DOHH2 (cell line): ENCODE results near the gene TBC1D22A.

ENCODE experiments used
- H3F3A ChIP-seq: fragments of 200-600 bp; sonication (generic), shearing (Covaris generic); 2 replicates; pipeline ENCODE4 v1.6.0; 2016; ENCODE audit warnings: antibody characterized with exemption, mild to moderate bottlenecking; ENCODE audit not compliant: control insufficient read depth, insufficient read depth
- H3K27ac ChIP-seq: fragments of 200-600 bp; sonication (generic); 2 replicates; pipeline ENCODE4 v1.5.1; 2014; ENCODE audit warnings: low read depth, mild to moderate bottlenecking, low read length, moderate library complexity
- H3K27me3 ChIP-seq: fragments of 200-600 bp; sonication (generic); 2 replicates; pipeline ENCODE4 v1.6.1; 2014; ENCODE audit warnings: mild to moderate bottlenecking, low read length, mixed read lengths; ENCODE audit not compliant: control insufficient read depth
- H3K36me3 ChIP-seq: fragments of 200-600 bp; sonication (generic); 2 replicates; pipeline ENCODE4 v1.6.1; 2014; ENCODE audit warnings: mild to moderate bottlenecking, low read length, moderate library complexity, mixed read lengths; ENCODE audit not compliant: control insufficient read depth
- H3K4me1 ChIP-seq: fragments of 200-600 bp; sonication (generic); 2 replicates; pipeline ENCODE4 v1.6.1; 2014; ENCODE audit warnings: mild to moderate bottlenecking, low read length, mixed read lengths; ENCODE audit not compliant: control insufficient read depth
- H3K4me2 ChIP-seq: fragments of 200-600 bp; sonication (generic); 2 replicates; pipeline ENCODE4 v1.6.0; 2014; ENCODE audit warnings: mild to moderate bottlenecking, low read length, moderate library complexity
- H3K4me3 ChIP-seq: fragments of 200-600 bp; sonication (generic); 2 replicates; pipeline ENCODE4 v1.5.1; 2014; ENCODE audit warnings: mild to moderate bottlenecking, low read length, mixed read lengths
- H3K79me2 ChIP-seq: fragments of 200-600 bp; sonication (generic); 2 replicates; pipeline ENCODE4 v1.6.1; 2014; ENCODE audit warnings: mild to moderate bottlenecking, low read length, mixed read lengths; ENCODE audit not compliant: control insufficient read depth
- H3K9me2 ChIP-seq: fragments of 200-600 bp; sonication (generic); replicated peaks from 2 replicates; pipeline ENCODE4 v1.6.1; 2014; ENCODE audit warnings: mild to moderate bottlenecking, low read length, mixed read lengths; ENCODE audit not compliant: control insufficient read depth
- H3K9me3 ChIP-seq: fragments of 200-600 bp; sonication (generic); 2 replicates; pipeline ENCODE4 v1.6.1; 2014; ENCODE audit warnings: antibody characterized with exemption, low read length, mixed read lengths; ENCODE audit not compliant: control insufficient read depth, insufficient read depth
- H4K20me1 ChIP-seq: fragments of 200-600 bp; sonication (generic); 2 replicates; pipeline ENCODE4 v1.6.0; 2014; ENCODE audit warnings: low read depth, mild to moderate bottlenecking, antibody characterized with exemption, low read length, moderate library complexity; ENCODE audit not compliant: control insufficient read depth, insufficient read depth
- CTCF ChIP-seq: fragments of 200-600 bp; sonication (generic); IDR thresholded peaks from one replicate; pipeline ENCODE4 v1.5.1; 2014; ENCODE audit warnings: antibody characterized with exemption, mild to moderate bottlenecking, low read depth, low read length; ENCODE audit not compliant: poor library complexity, severe bottlenecking
- EZH2phosphoT487 ChIP-seq: fragments of 200-600 bp; sonication (generic); IDR thresholded peaks from 2 replicates; pipeline ENCODE4 v1.6.1; 2017; ENCODE audit warnings: borderline replicate concordance, mild to moderate bottlenecking, antibody characterized with exemption, low read length, moderate library complexity, mixed read lengths

The TBC1D22A gene

GRCh38 chr22:46972256-46972655 is 209.8 kb downstream of the TBC1D22A start:
- Histone ChIP-seq H3K27me3 (no peaks in the 10 kb centered on the region), H3K27ac (no peak overlapping the region), H3F3A (peaks cover 10% of the 10 kb centered on the region), H4K20me1 (peaks cover 37% of the 10 kb centered on the region; the same call in 1 of the 2 replicates), H3K36me3 (peaks cover 53% of the 10 kb centered on the region), H3K4me2 (no peak overlapping the region), H3K9me3 (no peaks in the 10 kb centered on the region), H3K9me2 (no peaks in the 10 kb centered on the region), H3K79me2 (peaks cover 52% of the 10 kb centered on the region), H3K4me3 (no peak overlapping the region), H3K4me1 (peaks cover 39% of the 10 kb centered on the region)
- TF ChIP-seq CTCF = no peak
- no peak for TF ChIP-seq EZH2phosphoT487

- TF ChIP-seq CTCF (no peak), EZH2phosphoT487 (no peak)
- Histone ChIP-seq H3K9me3 (no peaks in the 10 kb centered on the region), H3F3A (peaks cover 10% of the 10 kb centered on the region), H4K20me1 (peaks cover 35% of the 10 kb centered on the region; the same call in 1 of the 2 replicates), H3K4me2 (no peak overlapping the region), H3K4me1 (peaks cover 37% of the 10 kb centered on the region), H3K9me2 (no peaks in the 10 kb centered on the region), H3K4me3 (no peak overlapping the region), H3K79me2 (peaks cover 46% of the 10 kb centered on the region), H3K27ac (no peak overlapping the region), H3K36me3 (peaks cover 60% of the 10 kb centered on the region), H3K27me3 (no peaks in the 10 kb centered on the region)
Observed at GRCh38 chr22:46972901-46973831, 210.7 kb downstream of the TBC1D22A start.

GRCh38 chr22:46974077-46974476 is 211.6 kb downstream of the TBC1D22A start:
- Histone ChIP-seq H3K9me3 (no peaks in the 10 kb centered on the region), H4K20me1 (peaks cover 27% of the 10 kb centered on the region; the same call in 1 of the 2 replicates), H3K27me3 (no peaks in the 10 kb centered on the region), H3F3A (peaks cover 10% of the 10 kb centered on the region), H3K79me2 (peaks cover 38% of the 10 kb centered on the region), H3K4me1 (peaks cover 29% of the 10 kb centered on the region), H3K36me3 (peaks cover 69% of the 10 kb centered on the region), H3K27ac (no peak overlapping the region), H3K4me2 (no peak overlapping the region), H3K9me2 (no peaks in the 10 kb centered on the region), H3K4me3 (no peak overlapping the region)
- no peak for TF ChIP-seq CTCF
- no peak for TF ChIP-seq EZH2phosphoT487
